Adrenal gland (tissue), 5 donors: ENCODE data around the gene CLIP1.

Source experiments
- POLR2A ChIP-seq, 2 donors: fragments of 450-650 bp; IDR thresholded peaks; one replicate each; pipeline ENCODE4 v1.6.1; 2017; ENCODE audit warnings: antibody characterized with exemption in 2 of 2, mild to moderate bottlenecking in 2 of 2, moderate library complexity in 1 of 2
- TF ChIP-seq, protein P1 (sequence below), 6 experiments: fragments of 450-650 bp in 4 of 6; fragments of 200-600 bp in 2 of 6; sonication (generic) in 1 of 6; IDR thresholded peaks; 1 replicate in 5 of 6; 2 replicates in 1 of 6; pipeline versions ENCODE4 v1.5.1 to v1.8.0; 2016 to 2021; ENCODE audit warnings: antibody characterized with exemption in 6 of 6, mild to moderate bottlenecking in 2 of 6, moderate library complexity in 1 of 6
- donor health status: DM: no; HTN: no; CAD: no.

GRCh38 chr12:122244565-122245371 is 177.7 kb downstream of the CLIP1 start:
- TF ChIP-seq, protein P1, sequence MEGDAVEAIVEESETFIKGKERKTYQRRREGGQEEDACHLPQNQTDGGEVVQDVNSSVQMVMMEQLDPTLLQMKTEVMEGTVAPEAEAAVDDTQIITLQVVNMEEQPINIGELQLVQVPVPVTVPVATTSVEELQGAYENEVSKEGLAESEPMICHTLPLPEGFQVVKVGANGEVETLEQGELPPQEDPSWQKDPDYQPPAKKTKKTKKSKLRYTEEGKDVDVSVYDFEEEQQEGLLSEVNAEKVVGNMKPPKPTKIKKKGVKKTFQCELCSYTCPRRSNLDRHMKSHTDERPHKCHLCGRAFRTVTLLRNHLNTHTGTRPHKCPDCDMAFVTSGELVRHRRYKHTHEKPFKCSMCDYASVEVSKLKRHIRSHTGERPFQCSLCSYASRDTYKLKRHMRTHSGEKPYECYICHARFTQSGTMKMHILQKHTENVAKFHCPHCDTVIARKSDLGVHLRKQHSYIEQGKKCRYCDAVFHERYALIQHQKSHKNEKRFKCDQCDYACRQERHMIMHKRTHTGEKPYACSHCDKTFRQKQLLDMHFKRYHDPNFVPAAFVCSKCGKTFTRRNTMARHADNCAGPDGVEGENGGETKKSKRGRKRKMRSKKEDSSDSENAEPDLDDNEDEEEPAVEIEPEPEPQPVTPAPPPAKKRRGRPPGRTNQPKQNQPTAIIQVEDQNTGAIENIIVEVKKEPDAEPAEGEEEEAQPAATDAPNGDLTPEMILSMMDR (IDR thresholded peaks at IDR 0.05): no peak
- no peak for TF ChIP-seq POLR2A (IDR thresholded peaks at IDR 0.05)
